SK-N-MC (cell line): ENCODE measurements around the gene CACNA1C.

ENCODE experiments used
- DNase-seq: peaks from one replicate; pipeline ENCODE4 v3.0.0-alpha.2; 2011; ENCODE audit warnings: low read depth, low spot score
- H3K27ac ChIP-seq: fragments of 200-600 bp; sonication (generic); 2 replicates; pipeline ENCODE4 v1.5.1; 2016; ENCODE audit warnings: mixed run types
- H3K36me3 ChIP-seq: fragments of 200-600 bp; sonication (generic); 2 replicates; pipeline ENCODE4 v1.6.1; 2017; ENCODE audit warnings: antibody characterized with exemption, low read length, mixed read lengths; ENCODE audit not compliant: insufficient read depth
- H3K4me3 ChIP-seq: fragments of 200-600 bp; sonication (generic); 2 replicates; pipeline ENCODE4 v1.5.1; 2016
- H3K9ac ChIP-seq: fragments of 200-600 bp; sonication (generic); 2 replicates; pipeline ENCODE4 v1.8.0; 2017; ENCODE audit warnings: mixed run types, mixed read lengths; ENCODE audit not compliant: insufficient read length
- H3K9me3 ChIP-seq: fragments of 200-600 bp; sonication (generic); 2 replicates; pipeline ENCODE4 v1.6.1; 2017; ENCODE audit warnings: low read depth, mild to moderate bottlenecking, antibody characterized with exemption, low read length, moderate library complexity, mixed read lengths
- EZH2 ChIP-seq: fragments of 200-600 bp; sonication (generic); IDR thresholded peaks from one replicate; pipeline ENCODE4 v1.6.1; 2017; ENCODE audit warnings: antibody characterized with exemption
- FOXP2 ChIP-seq: optimal IDR thresholded peaks from 2 replicates; pipeline ENCODE3; 2011; ENCODE audit warnings: mild to moderate bottlenecking, moderate library complexity; ENCODE audit not compliant: insufficient read depth; ENCODE audit errors: extremely low read length, control extremely low read depth
- POLR2AphosphoS5 ChIP-seq: IDR thresholded peaks from 2 replicates; pipeline ENCODE4 v1.6.1; 2012; ENCODE audit warnings: mild to moderate bottlenecking, low read depth, low read length, borderline replicate concordance

The CACNA1C gene

GRCh38 chr12:2333491-2334195 lies 280.9 kb downstream of the CACNA1C start:
- Histone ChIP-seq H3K9me3 (no peaks in the 10 kb centered on the region), H3K36me3 (no peaks in the 10 kb centered on the region), H3K4me3 (no peak overlapping the region), H3K9ac (no peak overlapping the region), H3K27ac (no peak overlapping the region)
- DNase-seq, result no peak
- TF ChIP-seq FOXP2 (no peak), EZH2 (no peak), POLR2AphosphoS5 (no peak)

GRCh38 chr12:2334271-2334670 lies 281.5 kb downstream of the CACNA1C start:
- Histone ChIP-seq H3K9me3 (no peaks in the 10 kb centered on the region), H3K9ac (no peak overlapping the region), H3K4me3 (no peak overlapping the region), H3K27ac (no peak overlapping the region), H3K36me3 (no peaks in the 10 kb centered on the region)
- no peak for TF ChIP-seq EZH2
- TF ChIP-seq POLR2AphosphoS5, result no peak
- no peak for TF ChIP-seq FOXP2
- DNase-seq, result no peak

GRCh38 chr12:2334689-2335088 lies 281.9 kb downstream of the CACNA1C start:
- peak overlapping the region; percentile 40; the same call in 1 of the 2 replicates for H3K4me3 ChIP-seq
- no peak overlapping the region for H3K27ac ChIP-seq
- no peak for DNase-seq

GRCh38 chr12:2335109-2335508 lies 282.3 kb downstream of the CACNA1C start:
- DNase-seq, result no peak
- peak overlapping the region; percentile 40 for H3K4me3 ChIP-seq
- no peaks in the 10 kb centered on the region for H3K36me3 ChIP-seq
- H3K9me3 ChIP-seq, result no peaks in the 10 kb centered on the region
- no peak overlapping the region for H3K27ac ChIP-seq
- no peak for TF ChIP-seq EZH2
- TF ChIP-seq POLR2AphosphoS5, result peak; percentile 38; the same call in 1 of the 2 replicates
- H3K9ac ChIP-seq, result no peak overlapping the region

More at GRCh38 chr12:2334689-2335088, 281.9 kb downstream of the CACNA1C start:
- TF ChIP-seq EZH2 (no peak), FOXP2 (no peak), POLR2AphosphoS5 (no peak)
- no peaks in the 10 kb centered on the region for H3K9me3 ChIP-seq
- no peaks in the 10 kb centered on the region for H3K36me3 ChIP-seq
- H3K9ac ChIP-seq, result no peak overlapping the region

- TF ChIP-seq EZH2, result no peak
- TF ChIP-seq POLR2AphosphoS5, result no peak
- no peak for TF ChIP-seq FOXP2
- no peaks in the 10 kb centered on the region for H3K9me3 ChIP-seq
- no peak overlapping the region for H3K9ac ChIP-seq
- no peak for DNase-seq
- H3K36me3 ChIP-seq, result no peaks in the 10 kb centered on the region
- peak overlapping the region; percentile 40 for H3K4me3 ChIP-seq
- no peak overlapping the region for H3K27ac ChIP-seq
Measured at GRCh38 chr12:2335513-2335912, 282.7 kb downstream of the CACNA1C start.

- no peak overlapping the region for H3K4me3 ChIP-seq
- DNase-seq, result no peak
- H3K36me3 ChIP-seq, result no peaks in the 10 kb centered on the region
- H3K9me3 ChIP-seq, result no peaks in the 10 kb centered on the region
- H3K27ac ChIP-seq, result no peak overlapping the region
- H3K9ac ChIP-seq, result no peak overlapping the region
- TF ChIP-seq POLR2AphosphoS5, result no peak
- TF ChIP-seq FOXP2, result no peak
- TF ChIP-seq EZH2, result no peak
Measured at GRCh38 chr12:2335916-2336315, 283.1 kb downstream of the CACNA1C start.

GRCh38 chr12:2336409-2336829 lies 283.6 kb downstream of the CACNA1C start:
- no peaks in the 10 kb centered on the region for H3K36me3 ChIP-seq
- no peak overlapping the region for H3K4me3 ChIP-seq
- no peak for TF ChIP-seq EZH2
- TF ChIP-seq FOXP2, result no peak
- TF ChIP-seq POLR2AphosphoS5, result no peak
- no peaks in the 10 kb centered on the region for H3K9me3 ChIP-seq
- no peak for DNase-seq
- no peak overlapping the region for H3K9ac ChIP-seq
- no peak overlapping the region for H3K27ac ChIP-seq

DNA sequence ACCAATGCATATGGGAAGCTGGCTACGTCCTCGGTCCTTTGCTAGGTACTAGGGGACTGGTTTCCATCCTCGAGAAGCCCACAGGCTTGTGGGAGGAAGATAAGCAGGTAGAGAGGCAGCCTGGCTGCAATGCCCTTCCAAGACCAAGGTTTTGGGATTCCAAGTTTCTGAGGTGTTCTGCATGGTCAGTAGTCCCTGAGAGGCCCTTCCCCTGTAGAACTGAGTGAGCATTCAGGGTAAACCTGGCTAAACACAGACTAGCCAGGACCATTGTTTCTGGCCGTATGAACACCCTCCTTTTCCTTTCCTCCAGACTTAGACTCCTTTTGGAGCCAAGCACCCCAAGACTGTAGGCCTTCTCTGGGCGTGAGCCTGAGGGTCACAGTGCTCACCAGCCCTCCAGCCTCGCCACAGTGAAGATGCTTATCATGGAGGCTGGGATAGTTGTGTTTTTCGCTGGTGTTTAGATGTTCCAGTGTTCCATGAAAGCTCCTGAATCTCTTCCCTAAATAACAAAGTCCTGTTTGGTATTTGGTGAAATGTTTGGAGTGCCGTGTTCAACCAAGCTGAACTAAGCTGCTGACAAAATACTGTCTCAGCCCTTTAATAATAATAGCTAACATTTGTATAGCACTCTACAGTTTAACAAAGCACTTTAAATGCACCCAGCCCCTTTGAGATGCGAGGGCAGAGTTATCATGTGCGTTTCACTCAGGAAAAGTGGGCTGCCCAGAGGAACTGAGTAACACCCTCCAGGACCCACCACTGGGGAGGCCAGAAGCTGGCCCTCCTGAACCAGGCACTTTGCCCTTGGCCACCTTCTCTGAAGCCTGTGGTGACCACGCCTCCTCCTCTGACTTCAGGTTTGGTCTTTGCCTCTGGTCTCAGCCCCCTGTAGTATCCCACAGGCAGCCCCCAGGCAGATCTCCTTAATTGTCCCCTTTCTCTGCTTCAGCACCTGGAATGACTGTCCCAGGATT lies 284.5 kb downstream of the CACNA1C start:
- TF ChIP-seq EZH2 (no peak), POLR2AphosphoS5 (no peak), FOXP2 (no peak)
- H3K4me3 ChIP-seq, result no peak overlapping the region
- no peak for DNase-seq

More for the DNA sequence above, 284.5 kb downstream of the CACNA1C start:
- Histone ChIP-seq H3K36me3 (no peaks in the 10 kb centered on the region), H3K9me3 (no peaks in the 10 kb centered on the region), H3K9ac (no peak overlapping the region), H3K27ac (no peak overlapping the region)
